Erythroblast (primary cell): ENCODE data around the gene CTNNAL1.

Experiments
- GATA1 ChIP-seq: IDR thresholded peaks from 2 replicates; pipeline ENCODE4 v1.6.1; 2011; ENCODE audit warnings: low read depth, mild to moderate bottlenecking, control low read depth, low read length, moderate library complexity
- POLR2A ChIP-seq: IDR thresholded peaks from 2 replicates; pipeline ENCODE4 v1.6.1; 2011; ENCODE audit warnings: mild to moderate bottlenecking, low read length

- TF ChIP-seq POLR2A (no peak), GATA1 (no peak)
Measured at GRCh38 chr9:108951578-108951977, 61.7 kb downstream of the CTNNAL1 start.
